NCI-H1048 (cell line): ENCODE measurements around the gene THSD4.
"Not testable (repeated sequence)": the region's sequence is repeated elsewhere in the genome, so short reads cannot be mapped to it uniquely, and the experiment has no call there.

Experiments
- DNase-seq: peaks from one replicate; lab custom pipeline; 2025; lab: John Stamatoyannopoulos, UW

Gene THSD4

DNA sequence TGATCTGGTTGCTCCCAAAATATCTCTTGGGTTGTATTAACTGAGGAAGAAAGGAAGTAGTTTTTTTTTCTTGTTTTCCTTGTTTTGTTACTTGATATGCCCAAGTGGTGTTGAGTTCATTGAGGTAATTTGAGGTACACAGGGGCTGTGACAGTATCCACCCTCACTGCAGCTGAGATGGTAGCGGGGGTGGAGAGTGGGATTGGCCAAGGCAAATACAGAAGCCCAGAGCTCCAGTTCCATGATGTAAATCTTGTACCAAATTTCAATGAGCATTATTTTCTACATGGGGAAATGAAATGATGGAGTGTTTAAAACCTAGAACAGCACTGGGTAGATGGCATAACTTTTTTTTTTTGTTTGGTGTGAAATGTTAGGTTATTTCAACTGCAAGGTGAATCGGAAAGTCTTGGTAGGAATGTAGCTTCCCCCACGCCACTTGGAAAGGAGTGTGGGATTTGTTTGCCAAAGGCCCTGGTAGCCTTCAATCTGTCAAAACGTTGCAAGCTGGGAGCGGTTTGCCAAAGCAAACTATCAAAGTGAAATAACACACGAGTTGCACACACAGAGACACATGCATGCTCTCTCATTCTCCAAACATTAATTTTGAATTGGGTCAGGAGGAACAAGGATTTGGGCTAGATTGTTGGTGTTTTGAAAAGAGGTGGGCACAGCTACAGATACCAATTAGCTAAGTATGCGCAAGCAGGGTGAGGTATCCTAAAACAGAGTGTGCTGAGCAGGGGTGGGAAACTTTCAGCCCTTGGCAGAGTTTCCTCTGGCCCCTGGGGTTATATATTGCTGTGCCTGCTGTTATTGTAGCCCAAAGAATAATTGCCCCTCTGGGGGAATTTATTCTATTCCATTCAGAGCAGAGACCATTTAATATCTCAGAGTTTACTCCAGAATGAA lies 34.6 kb downstream of the THSD4 start:
- no peak for DNase-seq

DNA sequence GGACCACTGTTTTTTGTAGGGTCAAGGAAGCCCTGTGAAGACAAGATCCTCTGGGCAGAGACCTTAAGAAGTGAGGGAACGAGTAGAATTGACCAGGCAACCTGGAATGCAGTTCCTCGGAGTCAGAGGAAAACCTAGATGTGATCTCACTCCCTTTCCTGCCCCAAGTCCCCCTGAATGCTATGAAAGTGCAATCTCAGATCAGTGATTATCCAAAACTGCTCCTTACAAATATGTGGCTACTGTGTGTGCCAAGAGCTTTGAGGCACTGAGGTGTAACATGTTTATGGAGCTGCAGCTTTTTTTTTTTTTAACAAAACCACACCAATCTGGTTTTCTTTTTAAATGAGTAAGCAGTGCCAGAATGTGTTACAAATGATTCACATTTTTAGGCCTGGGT lies 35.8 kb downstream of the THSD4 start:
- no peak for DNase-seq

DNA sequence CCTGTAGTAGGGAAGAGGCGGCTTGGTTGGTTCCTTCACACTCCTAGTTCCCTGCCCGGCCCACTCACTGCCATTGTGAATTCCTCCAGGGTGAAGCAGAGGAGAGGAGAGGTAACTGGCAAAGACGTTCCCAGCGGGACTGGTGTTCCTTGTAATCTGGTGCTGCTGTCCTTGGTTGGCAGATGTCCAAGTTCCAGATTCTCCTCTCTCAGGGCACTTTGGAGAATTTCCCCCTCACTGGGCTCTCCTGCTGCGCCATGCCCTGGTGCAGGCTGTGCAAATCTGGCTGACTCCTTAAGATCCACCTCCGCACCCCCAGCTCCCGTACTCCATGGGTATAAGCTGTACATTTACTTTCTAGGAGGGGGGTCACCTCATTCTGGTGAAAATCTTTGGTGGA lies 37.3 kb downstream of the THSD4 start:
- no peak for DNase-seq

- DNase-seq: no peak
Observed at GRCh38 chr15:71153823-71154524, 38.7 kb downstream of the THSD4 start.

- no peak for DNase-seq
Observed at GRCh38 chr15:71154607-71155200, 39.4 kb downstream of the THSD4 start.

DNA sequence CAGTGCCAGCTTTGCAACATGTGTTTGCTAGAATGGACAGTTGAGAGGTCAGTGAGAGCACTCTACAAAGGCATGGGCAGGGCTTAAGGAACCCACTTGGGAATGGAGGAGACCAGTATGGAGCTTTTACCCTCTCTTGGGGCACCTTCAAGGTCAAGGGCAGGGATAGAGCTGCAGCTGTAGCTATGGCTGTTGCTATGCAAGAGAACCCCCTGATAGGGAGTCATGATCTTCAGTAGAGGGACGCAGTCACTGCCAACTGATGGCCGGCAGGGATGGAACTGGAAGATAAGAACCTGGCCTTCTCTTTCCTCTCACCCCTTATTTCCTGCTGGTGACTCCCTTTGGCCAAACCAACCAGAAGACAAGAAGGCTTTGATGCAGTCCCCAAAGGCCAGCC lies 40.3 kb downstream of the THSD4 start:
- no peak for DNase-seq

GRCh38 chr15:71160976-71161375 lies 45.7 kb downstream of the THSD4 start:
- no peak for DNase-seq

GRCh38 chr15:71162309-71162708 lies 47.0 kb downstream of the THSD4 start:
- no peak for DNase-seq

GRCh38 chr15:71164606-71165005 lies 49.3 kb downstream of the THSD4 start:
- DNase-seq: not testable (repeated sequence)

GRCh38 chr15:71167445-71168165 lies 52.3 kb downstream of the THSD4 start:
- no peak for DNase-seq

DNA sequence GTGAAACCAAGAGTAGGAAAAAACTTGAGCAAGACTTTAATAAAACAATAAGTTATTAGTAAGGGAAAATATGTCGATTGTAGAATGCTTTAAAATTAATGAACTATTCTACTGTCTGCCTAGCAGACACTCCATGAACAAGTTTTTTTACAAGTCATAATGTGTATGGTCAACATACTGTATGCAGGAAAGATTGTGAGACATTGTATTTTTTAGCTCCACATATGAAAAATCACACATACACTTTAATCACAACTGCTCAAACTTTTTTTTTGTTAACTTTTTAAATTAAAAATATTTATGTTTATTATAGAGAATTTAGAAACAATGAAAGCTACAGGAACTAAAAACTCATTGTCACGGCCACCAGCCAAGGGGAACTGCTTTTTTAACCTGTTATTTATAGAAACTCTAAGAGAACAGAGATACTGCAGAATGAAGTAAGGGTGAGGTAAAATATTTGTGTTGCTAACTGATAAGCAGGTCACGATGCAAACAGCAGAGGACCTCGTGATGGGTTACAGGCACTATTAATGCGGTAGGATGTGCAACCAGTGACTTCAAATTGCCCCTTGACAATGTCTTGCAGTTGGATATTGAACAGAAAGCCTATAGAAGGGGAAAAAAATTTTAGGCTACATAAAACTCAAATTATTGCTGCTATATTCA lies 53.0 kb downstream of the THSD4 start:
- DNase-seq: no peak

DNA sequence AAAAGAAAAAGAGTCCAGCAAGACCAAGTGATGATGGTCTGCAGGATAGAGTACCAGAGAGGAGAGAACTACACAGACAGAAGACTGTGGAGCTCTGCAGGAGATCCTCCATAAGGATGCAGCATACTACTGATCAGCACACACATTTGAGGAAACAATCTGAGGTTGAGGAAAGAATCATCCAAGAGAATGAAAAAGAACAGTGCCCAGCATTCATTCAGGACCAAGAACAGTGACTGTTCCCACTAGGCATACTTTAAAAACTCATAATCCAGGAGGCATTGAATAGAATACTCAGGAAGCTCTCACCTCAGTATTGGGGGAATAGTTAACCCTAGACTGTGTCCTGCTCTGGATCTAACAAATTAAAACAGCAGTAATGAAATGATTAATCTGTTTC lies 54.9 kb downstream of the THSD4 start:
- no peak for DNase-seq

GRCh38 chr15:71171195-71171594 lies 55.9 kb downstream of the THSD4 start:
- DNase-seq: no peak

- not testable (repeated sequence) for DNase-seq
Observed at GRCh38 chr15:71174360-71174759, 59.1 kb downstream of the THSD4 start.

GRCh38 chr15:71180986-71181853 lies 65.9 kb downstream of the THSD4 start:
- no peak for DNase-seq

- no peak for DNase-seq
Observed at GRCh38 chr15:71182522-71182921, 67.3 kb downstream of the THSD4 start.

DNA sequence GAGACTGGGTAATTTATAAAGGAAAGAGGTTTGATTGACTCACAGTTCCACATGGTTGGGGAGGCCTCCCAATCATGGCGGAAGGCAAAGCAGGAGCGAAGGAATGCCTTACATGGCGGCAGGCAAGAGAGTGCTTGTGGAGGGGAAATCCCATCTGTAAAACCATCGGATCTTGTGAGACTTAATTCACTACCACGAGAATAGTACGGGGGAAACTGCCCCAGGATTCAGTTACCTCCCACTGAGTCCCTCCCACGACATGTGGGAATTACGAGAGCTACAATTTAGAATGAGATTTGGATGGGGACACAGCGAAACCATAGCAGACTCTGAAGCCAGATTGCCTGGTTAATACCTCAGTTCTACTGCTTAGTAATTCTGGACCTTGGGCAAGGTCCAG lies 67.8 kb downstream of the THSD4 start:
- no peak for DNase-seq

DNA sequence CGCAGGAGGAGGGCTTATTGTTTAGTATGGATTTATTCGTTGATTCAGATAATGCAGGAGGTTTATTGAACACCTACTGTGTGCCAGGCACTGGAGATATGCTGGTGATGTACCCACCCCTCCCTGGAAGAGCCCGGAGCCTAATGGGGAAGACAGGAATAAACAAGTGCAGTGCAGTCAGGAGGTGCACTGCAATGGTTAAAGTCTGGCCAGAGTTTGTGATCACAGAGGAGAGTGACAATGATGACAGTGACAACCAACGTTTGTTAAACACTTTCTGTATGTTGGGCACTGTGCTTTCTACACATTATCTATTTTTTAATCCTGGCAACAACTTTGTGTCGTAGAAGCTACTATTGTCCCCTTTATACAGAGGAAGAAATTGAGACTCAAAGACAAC lies 70.4 kb downstream of the THSD4 start:
- DNase-seq: no peak

GRCh38 chr15:71186267-71186666 lies 71.0 kb downstream of the THSD4 start:
- no peak for DNase-seq

- DNase-seq: no peak
Observed at GRCh38 chr15:71187078-71187477, 71.8 kb downstream of the THSD4 start.

GRCh38 chr15:71187526-71187925 lies 72.3 kb downstream of the THSD4 start:
- DNase-seq: no peak
